Common myeloid progenitor, CD34-positive (primary cell): ENCODE data around the gene ATAD3C.
"Not testable (repeated sequence)": the region's sequence is repeated elsewhere in the genome, so short reads cannot be mapped to it uniquely, and the experiment has no call there.

ENCODE experiments used
- CTCF ChIA-PET: fragments of 350-600 bp; sonication (Branson Sonifier 250); formaldehyde crosslinking; loops from one replicate; lab custom pipeline; 2021; ENCODE audit warnings: antibody characterized with exemption; lab: Charles Lee
- POLR2A ChIA-PET: fragments of 350-600 bp; sonication (Branson Sonifier 250); formaldehyde crosslinking; loops from one replicate; lab custom pipeline; 2021; ENCODE audit warnings: antibody characterized with exemption; lab: Charles Lee
- DNase-seq, 3 donors: peaks; one replicate each; pipeline versions ENCODE4 v3.0.0 to v3.0.0-alpha.2; 2013
- H3K27ac ChIP-seq, 2 experiments: 1 replicate in 1 of 2; 2 replicates in 1 of 2; pipeline ENCODE4 v1.7.0; 2013; ENCODE audit warnings: inconsistent platforms in 2 of 2, low read length in 2 of 2, mild to moderate bottlenecking in 2 of 2, low read depth in 1 of 2, moderate library complexity in 1 of 2; ENCODE audit not compliant: severe bottlenecking in 2 of 2, insufficient read depth in 1 of 2, poor library complexity in 1 of 2
- H3K27me3 ChIP-seq, 5 experiments: replicated peaks in 2 of 5; 1 replicate in 3 of 5; 2 replicates in 2 of 5; pipeline versions ENCODE4 v1.6.1 to v1.7.0; 2013; ENCODE audit warnings: low read length in 4 of 5, mild to moderate bottlenecking in 2 of 5, moderate library complexity in 2 of 5, inconsistent platforms in 1 of 5; ENCODE audit not compliant: insufficient read depth in 5 of 5, control insufficient read depth in 4 of 5
- H3K36me3 ChIP-seq, 4 experiments: 1 replicate in 2 of 4; 2 replicates in 2 of 4; pipeline versions ENCODE4 v1.6.1 to v1.7.0; 2013; ENCODE audit warnings: low read length in 3 of 4, control low read depth in 1 of 4, mild to moderate bottlenecking in 1 of 4; ENCODE audit not compliant: control insufficient read depth in 4 of 4, insufficient read depth in 4 of 4
- H3K4me1 ChIP-seq, 4 experiments: 1 replicate in 3 of 4; 2 replicates in 1 of 4; pipeline versions ENCODE4 v1.6.1 to v1.7.1; 2013; ENCODE audit warnings: low read length in 3 of 4, mild to moderate bottlenecking in 3 of 4, control low read depth in 1 of 4, inconsistent platforms in 1 of 4, moderate library complexity in 1 of 4; ENCODE audit not compliant: control insufficient read depth in 4 of 4, insufficient read depth in 4 of 4; ENCODE audit errors: control extremely low read depth in 1 of 4
- H3K4me3 ChIP-seq, 7 experiments: 1 replicate in 4 of 7; 2 replicates in 3 of 7; pipeline versions ENCODE4 v1.5.1 to v1.7.0; 2013; ENCODE audit warnings: mild to moderate bottlenecking in 7 of 7, low read length in 6 of 7, moderate library complexity in 6 of 7, inconsistent platforms in 2 of 7, low read depth in 2 of 7, control low read depth in 1 of 7; ENCODE audit not compliant: insufficient read depth in 4 of 7, control insufficient read depth in 1 of 7; ENCODE audit errors: extremely low read depth in 1 of 7
- H3K9me3 ChIP-seq, 5 experiments: 1 replicate in 4 of 5; 2 replicates in 1 of 5; pipeline versions ENCODE4 v1.6.1 to v1.7.1; 2013; ENCODE audit warnings: low read length in 4 of 5, mild to moderate bottlenecking in 2 of 5, inconsistent platforms in 1 of 5, low read depth in 1 of 5, moderate library complexity in 1 of 5; ENCODE audit not compliant: control insufficient read depth in 4 of 5, insufficient read depth in 2 of 5; ENCODE audit errors: control extremely low read depth in 1 of 5
- WGBS: methylation state at CpG from one replicate; pipeline ENCODE4 v1.1.5; 2013; ENCODE audit not compliant: insufficient coverage; 5-methylcytosine and 5-hydroxymethylcytosine counted together

Gene ATAD3C

DNA sequence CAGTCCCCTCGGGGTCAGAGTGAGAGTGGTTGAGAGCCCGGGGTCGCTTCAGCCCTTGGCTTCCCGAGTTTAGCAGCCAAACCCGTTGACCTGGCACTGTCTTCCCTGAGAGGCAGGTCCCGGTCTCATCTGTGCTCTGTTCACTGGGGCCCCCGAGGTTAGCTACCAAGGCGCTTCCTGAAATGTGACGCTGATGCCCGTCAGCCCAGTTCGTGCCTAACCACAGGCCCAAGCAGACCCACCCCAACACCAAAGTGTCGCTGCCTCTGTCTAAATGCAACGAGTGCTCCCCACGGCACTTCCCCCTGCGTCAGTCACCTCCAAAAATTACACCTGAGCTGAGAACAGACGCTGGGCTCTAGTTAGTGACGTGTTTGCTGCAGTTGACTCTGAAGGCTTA lies 26.5 kb downstream of the ATAD3C start:
- H3K27ac ChIP-seq, CTCF ChIA-PET, H3K9me3 ChIP-seq, H3K27me3 ChIP-seq, H3K4me3 ChIP-seq: not testable (repeated sequence)
- 34% methylated on average over 8 of the region's 17 CpGs for WGBS
- POLR2A ChIA-PET, result interaction anchor here (0.7 kb wide), 1 partner anchor 13 kb away, joined by 3 read pairs; no protein-coding TSS in a partner anchor
- peak in 2 of 3 donors; percentile 39 to 78 for DNase-seq
- Histone ChIP-seq H3K36me3 (peaks cover 4 to 30% (median 23%) of the 10 kb centered on the region in 4 experiments), H3K4me1 (peaks cover 3 to 15% (median 7%) of the 10 kb centered on the region in 4 experiments)

DNA sequence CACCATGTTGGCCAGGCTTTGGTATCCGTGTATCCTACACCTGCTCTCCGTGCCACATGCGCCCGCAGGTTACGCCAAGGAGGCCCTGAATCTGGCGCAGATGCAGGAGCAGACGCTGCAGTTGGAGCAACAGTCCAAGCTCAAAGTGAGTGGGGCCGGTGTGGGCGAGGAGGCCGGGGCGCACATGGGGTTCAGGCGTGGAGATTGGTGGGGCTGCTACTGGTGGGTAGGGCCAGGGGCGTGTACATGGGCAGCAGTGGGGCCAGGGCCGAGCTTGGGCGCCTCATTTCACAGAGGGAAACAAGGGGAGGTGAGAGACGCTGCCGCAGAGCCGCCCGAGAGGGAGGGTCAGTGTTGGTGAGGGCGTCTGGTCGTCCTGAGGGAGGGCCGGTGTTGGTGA lies 27.7 kb downstream of the ATAD3C start:
- peaks cover 4 to 34% (median 24%) of the 10 kb centered on the region in 4 experiments for H3K36me3 ChIP-seq
- H3K4me3 ChIP-seq, result no peak overlapping the region
- 100% methylated on average over 12 of the region's 22 CpGs for WGBS
- no peak overlapping the region for H3K27ac ChIP-seq
- H3K4me1 ChIP-seq, result peaks cover 3 to 14% (median 5%) of the 10 kb centered on the region in 4 experiments
- CTCF ChIA-PET, result interaction anchor here (0.8 to 1.5 kb wide), 2 partner anchors 36 to 105 kb away, joined by 3 to 5 read pairs; no protein-coding TSS in a partner anchor
- no peak for DNase-seq
- no peaks in the 10 kb centered on the region for H3K27me3 ChIP-seq
- H3K9me3 ChIP-seq, result no peaks in the 10 kb centered on the region
- POLR2A ChIA-PET, result no interaction called here

DNA sequence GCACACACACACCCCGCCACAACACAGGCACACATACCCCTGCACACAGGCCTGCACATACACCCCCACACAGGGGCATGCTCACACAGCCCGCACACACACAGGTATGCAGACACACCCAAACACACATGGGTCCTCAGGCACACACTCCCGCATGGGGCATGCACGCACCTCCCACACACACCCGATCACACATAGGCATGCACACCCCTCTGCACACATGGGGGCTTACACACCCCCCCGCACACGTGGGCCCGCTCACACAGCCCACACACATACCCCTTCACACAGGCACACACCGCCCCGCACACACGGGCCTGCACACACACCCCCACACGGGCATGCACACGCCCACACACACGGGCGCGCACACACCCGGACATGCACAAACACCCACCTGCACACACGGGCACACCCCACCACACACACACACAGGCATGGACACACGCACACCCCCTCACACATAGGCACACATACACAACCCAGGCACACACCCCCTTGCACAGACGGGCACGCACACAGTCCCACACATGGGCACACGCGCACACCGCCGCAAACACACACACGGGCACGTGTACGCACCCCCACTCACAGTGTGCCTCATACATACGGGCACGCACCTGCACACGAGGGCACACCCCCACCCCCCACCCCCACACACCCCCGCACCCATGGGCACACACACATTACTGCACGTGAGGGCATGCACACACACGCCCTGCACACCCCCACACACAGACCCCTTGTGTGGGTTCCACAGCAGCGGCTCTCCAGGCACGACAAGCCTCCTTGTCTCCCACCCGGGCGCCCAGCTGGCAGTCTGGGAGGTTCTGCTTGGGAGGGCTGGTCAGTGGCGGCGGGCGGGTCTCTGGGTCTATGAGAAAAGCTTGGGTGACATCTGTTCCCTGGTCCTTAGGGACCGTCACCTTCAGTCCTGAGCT lies 30.3 kb downstream of the ATAD3C start:
- no peaks in the 10 kb centered on the region for H3K9me3 ChIP-seq
- no peak overlapping the region for H3K27ac ChIP-seq
- WGBS, result 99% methylated on average over 21 of the region's 42 CpGs
- ChIA-PET CTCF (no interaction called here), POLR2A (no interaction called here)
- H3K36me3 ChIP-seq, result peaks cover 8 to 52% (median 41%) of the 10 kb centered on the region in 4 experiments
- H3K27me3 ChIP-seq, result no peaks in the 10 kb centered on the region
- no peaks in the 10 kb centered on the region for H3K4me1 ChIP-seq
- DNase-seq, result no peak
- no peak overlapping the region for H3K4me3 ChIP-seq

DNA sequence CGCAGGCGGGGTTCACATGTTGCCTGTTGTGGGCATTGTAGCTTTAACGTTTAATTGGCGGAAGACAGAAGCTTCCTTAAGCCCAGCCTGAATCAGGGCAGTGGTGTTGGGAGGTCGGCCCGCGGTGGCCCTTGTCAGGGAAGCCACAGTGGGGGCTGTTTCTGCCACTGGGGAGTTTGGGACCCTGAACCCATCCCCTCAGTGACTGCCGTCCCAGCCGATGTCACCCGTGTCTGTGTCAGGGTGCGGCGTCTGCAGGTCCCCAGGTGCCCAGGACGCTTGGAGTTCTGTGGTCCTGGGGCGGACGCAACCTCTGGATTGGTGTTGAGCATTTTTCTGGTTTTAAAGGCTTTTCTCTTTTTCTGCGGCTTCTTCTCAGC lies 31.0 kb downstream of the ATAD3C start:
- H3K27ac ChIP-seq, H3K27me3 ChIP-seq, POLR2A ChIA-PET, H3K4me1 ChIP-seq, DNase-seq, H3K9me3 ChIP-seq, H3K4me3 ChIP-seq, CTCF ChIA-PET: not testable (repeated sequence)
- H3K36me3 ChIP-seq, result peaks cover 8 to 52% (median 41%) of the 10 kb centered on the region in 4 experiments
- WGBS, result 100% methylated on average over 9 of the region's 16 CpGs

DNA sequence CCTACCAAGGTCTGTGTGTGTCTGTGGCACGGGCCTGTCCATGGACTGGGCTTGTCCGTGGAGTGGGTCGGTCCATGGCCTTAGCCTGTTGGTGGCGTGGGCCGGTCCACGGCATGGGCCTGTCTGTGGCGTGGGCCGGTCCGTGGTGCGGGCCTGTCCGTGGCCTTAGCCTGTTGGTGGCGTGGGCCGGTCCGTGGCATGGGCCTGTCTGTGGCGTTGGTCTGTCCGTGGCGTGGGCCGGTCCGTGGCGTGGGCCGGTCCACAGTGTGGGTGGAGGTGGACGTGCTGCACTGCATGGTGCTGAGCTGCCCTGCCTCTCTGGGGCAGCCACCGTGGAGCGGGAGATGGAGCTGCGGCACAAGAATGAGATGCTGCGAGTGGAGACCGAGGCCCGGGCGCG lies 32.3 kb downstream of the ATAD3C start:
- H3K36me3 ChIP-seq, result peaks cover 8 to 59% (median 45%) of the 10 kb centered on the region in 4 experiments

DNA sequence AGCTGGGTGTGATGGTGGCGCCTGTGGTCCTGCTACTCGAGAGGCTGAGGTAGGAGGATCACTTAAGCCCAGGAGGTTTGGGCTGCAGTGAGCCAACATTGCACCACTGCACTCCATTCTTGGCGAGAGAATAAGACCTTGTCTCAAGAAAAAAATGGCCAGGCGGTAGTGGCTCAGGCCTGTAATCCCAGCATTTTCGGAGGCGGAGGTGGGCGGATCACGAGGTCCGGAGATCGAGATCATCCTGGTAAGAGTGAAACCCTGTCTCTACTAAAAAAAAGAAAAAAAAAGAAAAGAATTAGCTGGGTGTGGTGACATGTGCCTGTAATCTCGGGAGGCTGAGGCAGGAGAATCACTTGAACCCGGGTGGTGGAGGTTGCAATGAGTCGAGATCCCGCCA lies 33.4 kb downstream of the ATAD3C start:
- DNase-seq, result no peak
- WGBS, result 96% methylated on average over 13 of the region's 14 CpGs
- H3K27me3 ChIP-seq, result no peaks in the 10 kb centered on the region
- ChIA-PET POLR2A (no interaction called here), CTCF (no interaction called here)
- H3K36me3 ChIP-seq, result peaks cover 8 to 59% (median 45%) of the 10 kb centered on the region in 4 experiments
- H3K4me3 ChIP-seq, result no peak overlapping the region
- H3K27ac ChIP-seq, result no peak overlapping the region
- H3K4me1 ChIP-seq, result no peaks in the 10 kb centered on the region
- no peaks in the 10 kb centered on the region for H3K9me3 ChIP-seq

More for the DNA sequence above, 32.3 kb downstream of the ATAD3C start:
- H3K4me3 ChIP-seq, H3K9me3 ChIP-seq, CTCF ChIA-PET, H3K4me1 ChIP-seq, H3K27ac ChIP-seq, H3K27me3 ChIP-seq, DNase-seq, POLR2A ChIA-PET: not testable (repeated sequence)
- WGBS, result 98% methylated on average over 15 of the region's 30 CpGs

DNA sequence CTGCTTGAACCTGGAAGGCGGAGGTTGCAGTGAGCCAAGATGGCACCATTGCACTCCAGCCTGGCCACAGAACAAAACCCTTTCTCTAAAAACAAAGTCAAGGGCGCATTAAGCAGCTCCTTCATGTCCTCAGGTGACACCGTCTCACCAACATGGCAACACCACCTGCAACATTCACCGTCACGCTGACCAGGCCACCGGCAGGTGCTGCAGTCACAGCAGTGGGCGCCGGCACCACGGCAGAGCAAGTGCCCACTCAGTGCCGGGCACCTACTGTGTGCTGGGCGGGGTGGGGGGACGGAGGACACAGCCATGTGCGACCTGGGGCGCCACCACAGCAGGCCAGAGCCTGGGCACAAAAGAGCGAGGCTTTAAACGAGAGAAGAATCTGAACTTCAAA lies 34.2 kb downstream of the ATAD3C start:
- H3K36me3 ChIP-seq, result peaks cover 8 to 61% (median 42%) of the 10 kb centered on the region in 4 experiments

More for the DNA sequence above, 34.2 kb downstream of the ATAD3C start:
- 96% methylated on average over 16 of the region's 16 CpGs for WGBS
- POLR2A ChIA-PET, result no interaction called here
- H3K27ac ChIP-seq, result no peak overlapping the region
- CTCF ChIA-PET, result interaction anchor here (1.2 kb wide), 1 partner anchor 21 kb away, joined by 4 read pairs; no protein-coding TSS in a partner anchor
- no peaks in the 10 kb centered on the region for H3K4me1 ChIP-seq
- H3K9me3 ChIP-seq, result no peaks in the 10 kb centered on the region
- no peak for DNase-seq
- no peaks in the 10 kb centered on the region for H3K27me3 ChIP-seq
- H3K4me3 ChIP-seq, result no peak overlapping the region
